OCI-LY1 (cell line): ENCODE data around the gene SEPTIN8.

Experiments used
- H2AFZ ChIP-seq: fragments of 200-600 bp; sonication (generic), shearing (Covaris generic); 2 replicates; pipeline ENCODE4 v1.6.0; 2014; ENCODE audit warnings: antibody characterized with exemption, mild to moderate bottlenecking, low read length
- H3F3A ChIP-seq: fragments of 200-600 bp; sonication (generic), shearing (Covaris generic); 2 replicates; pipeline ENCODE4 v1.6.0; 2014; ENCODE audit warnings: mild to moderate bottlenecking, antibody characterized with exemption, low read length, moderate library complexity; ENCODE audit not compliant: insufficient read depth
- H3K27ac ChIP-seq: fragments of 200-600 bp; sonication (generic); 2 replicates; pipeline ENCODE4 v1.5.1; 2014; ENCODE audit warnings: low read length, mixed run types, mild to moderate bottlenecking, low read depth; ENCODE audit not compliant: poor library complexity, severe bottlenecking
- H3K27me3 ChIP-seq: fragments of 200-600 bp; sonication (generic); 2 replicates; pipeline ENCODE4 v1.6.0; 2014; ENCODE audit warnings: antibody characterized with exemption, mild to moderate bottlenecking, low read length, moderate library complexity; ENCODE audit not compliant: insufficient read depth
- H3K36me3 ChIP-seq: fragments of 200-600 bp; sonication (generic); 2 replicates; pipeline ENCODE4 v1.6.1; 2014; ENCODE audit warnings: mild to moderate bottlenecking, antibody characterized with exemption, low read length, moderate library complexity, mixed read lengths; ENCODE audit not compliant: insufficient read depth
- H3K4me1 ChIP-seq: fragments of 200-600 bp; sonication (generic); 2 replicates; pipeline ENCODE4 v1.5.1; 2014; ENCODE audit warnings: mild to moderate bottlenecking, low read length, moderate library complexity; ENCODE audit not compliant: insufficient read depth, severe bottlenecking
- H3K4me2 ChIP-seq: fragments of 200-600 bp; sonication (generic), shearing (Covaris generic); 2 replicates; pipeline ENCODE4 v1.6.1; 2014; ENCODE audit warnings: low read length
- H3K4me3 ChIP-seq: fragments of 200-600 bp; sonication (generic); 2 replicates; pipeline ENCODE4 v1.5.1; 2014; ENCODE audit warnings: low read length, low read depth, mild to moderate bottlenecking, mixed read lengths; ENCODE audit not compliant: poor library complexity, severe bottlenecking
- H3K79me2 ChIP-seq: fragments of 200-600 bp; shearing (Covaris generic); 2 replicates; pipeline ENCODE4 v1.6.1; 2016; ENCODE audit warnings: mixed run types, low read length, mixed read lengths; ENCODE audit not compliant: insufficient read depth
- H3K9ac ChIP-seq: fragments of 200-600 bp; sonication (generic), shearing (Covaris generic); 2 replicates; pipeline ENCODE4 v1.6.1; 2014; ENCODE audit warnings: mild to moderate bottlenecking, low read length, mixed read lengths
- H3K9me2 ChIP-seq: fragments of 200-600 bp; sonication (generic), shearing (Covaris generic); 2 replicates; pipeline ENCODE4 v1.6.1; 2014; ENCODE audit warnings: low read depth, mild to moderate bottlenecking, low read length, mixed read lengths
- H3K9me3 ChIP-seq: fragments of 200-600 bp; shearing (Covaris generic); 2 replicates; pipeline ENCODE4 v1.6.1; 2014; ENCODE audit warnings: low read length, mixed read lengths
- H4K20me1 ChIP-seq: fragments of 200-600 bp; sonication (generic), shearing (Covaris generic); 2 replicates; pipeline ENCODE4 v1.6.0; 2016; ENCODE audit warnings: mild to moderate bottlenecking, low read length; ENCODE audit not compliant: insufficient read depth
- CTCF ChIP-seq: fragments of 200-600 bp; sonication (generic), shearing (Covaris generic); IDR thresholded peaks from 2 replicates; pipeline ENCODE4 v1.5.1; 2017; ENCODE audit warnings: mild to moderate bottlenecking, antibody characterized with exemption, low read length, moderate library complexity, mixed read lengths
- EZH2 ChIP-seq: fragments of 200-600 bp; sonication (generic), shearing (Covaris generic); IDR thresholded peaks from 2 replicates; pipeline ENCODE4 v1.8.0; 2017; ENCODE audit warnings: borderline replicate concordance, mixed run types, mild to moderate bottlenecking, antibody characterized with exemption, low read length, moderate library complexity, mixed read lengths

SEPTIN8 gene

GRCh38 chr5:132761321-132762240 is 15.5 kb downstream of the SEPTIN8 start:
- Histone ChIP-seq H3K4me1 (no peaks in the 10 kb centered on the region), H3K27ac (no peak overlapping the region), H3K79me2 (no peaks in the 10 kb centered on the region), H3K4me3 (no peak overlapping the region), H4K20me1 (no peaks in the 10 kb centered on the region), H3K27me3 (no peaks in the 10 kb centered on the region), H3K9me3 (no peaks in the 10 kb centered on the region), H3K9ac (no peak overlapping the region), H3K36me3 (no peaks in the 10 kb centered on the region), H3K9me2 (no peaks in the 10 kb centered on the region), H3K4me2 (no peak overlapping the region), H2AFZ (no peak overlapping the region), H3F3A (no peaks in the 10 kb centered on the region)
- TF ChIP-seq CTCF, result no peak
- no peak for TF ChIP-seq EZH2

GRCh38 chr5:132760601-132761317 is 16.3 kb downstream of the SEPTIN8 start:
- Histone ChIP-seq H3K4me3 (no peak overlapping the region), H3K4me1 (no peaks in the 10 kb centered on the region), H3K79me2 (no peaks in the 10 kb centered on the region), H3K27me3 (no peaks in the 10 kb centered on the region), H2AFZ (no peak overlapping the region), H4K20me1 (no peaks in the 10 kb centered on the region), H3F3A (no peaks in the 10 kb centered on the region), H3K9me3 (no peaks in the 10 kb centered on the region), H3K36me3 (no peaks in the 10 kb centered on the region), H3K9me2 (no peaks in the 10 kb centered on the region), H3K9ac (no peak overlapping the region), H3K27ac (no peak overlapping the region), H3K4me2 (no peak overlapping the region)
- TF ChIP-seq CTCF, result no peak
- no peak for TF ChIP-seq EZH2

GRCh38 chr5:132760049-132760420 is 17.0 kb downstream of the SEPTIN8 start:
- Histone ChIP-seq H3F3A (no peaks in the 10 kb centered on the region), H3K4me3 (no peak overlapping the region), H3K36me3 (no peaks in the 10 kb centered on the region), H3K27ac (no peak overlapping the region), H3K27me3 (no peaks in the 10 kb centered on the region), H4K20me1 (no peaks in the 10 kb centered on the region), H3K4me2 (no peak overlapping the region), H2AFZ (no peak overlapping the region), H3K9me2 (no peaks in the 10 kb centered on the region), H3K9me3 (no peaks in the 10 kb centered on the region), H3K4me1 (no peaks in the 10 kb centered on the region), H3K9ac (no peak overlapping the region), H3K79me2 (no peaks in the 10 kb centered on the region)
- TF ChIP-seq CTCF, result no peak
- no peak for TF ChIP-seq EZH2
